ENCODE results near the gene GASK1A.

Gene GASK1A

DNA sequence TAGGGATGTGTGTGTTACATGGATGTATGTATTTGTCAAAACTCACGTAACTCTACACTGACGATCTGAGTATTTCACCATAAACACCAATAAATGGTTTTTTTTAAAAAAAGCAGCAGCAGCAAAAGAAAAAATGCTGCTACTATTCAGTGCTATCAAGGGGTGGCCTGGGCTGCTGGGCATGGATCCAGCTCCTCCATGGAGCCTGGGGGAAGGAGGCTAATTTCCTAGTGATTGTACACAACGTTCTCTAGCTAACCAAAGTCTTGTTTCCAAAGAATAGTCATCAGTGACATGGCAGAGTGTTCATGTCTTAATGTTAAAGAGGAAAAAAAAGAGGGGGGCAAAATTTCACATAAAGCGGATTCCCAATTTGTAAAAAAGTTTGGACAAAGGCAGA, 97.7 kb downstream of the GASK1A start (continued):
- TF ChIP-seq, protein P1, sequence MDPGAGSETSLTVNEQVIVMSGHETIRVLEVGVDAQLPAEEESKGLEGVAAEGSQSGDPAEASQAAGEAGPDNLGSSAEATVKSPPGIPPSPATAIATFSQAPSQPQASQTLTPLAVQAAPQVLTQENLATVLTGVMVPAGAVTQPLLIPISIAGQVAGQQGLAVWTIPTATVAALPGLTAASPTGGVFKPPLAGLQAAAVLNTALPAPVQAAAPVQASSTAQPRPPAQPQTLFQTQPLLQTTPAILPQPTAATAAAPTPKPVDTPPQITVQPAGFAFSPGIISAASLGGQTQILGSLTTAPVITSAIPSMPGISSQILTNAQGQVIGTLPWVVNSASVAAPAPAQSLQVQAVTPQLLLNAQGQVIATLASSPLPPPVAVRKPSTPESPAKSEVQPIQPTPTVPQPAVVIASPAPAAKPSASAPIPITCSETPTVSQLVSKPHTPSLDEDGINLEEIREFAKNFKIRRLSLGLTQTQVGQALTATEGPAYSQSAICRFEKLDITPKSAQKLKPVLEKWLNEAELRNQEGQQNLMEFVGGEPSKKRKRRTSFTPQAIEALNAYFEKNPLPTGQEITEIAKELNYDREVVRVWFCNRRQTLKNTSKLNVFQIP (CRISPR knock-in tag; IDR thresholded peaks at IDR 0.05; ENCODE audit: borderline replicate concordance, low read depth) = no peak
- no peak for TF ChIP-seq BACH2 (CRISPR knock-in tag; IDR thresholded peaks at IDR 0.05; ENCODE audit: borderline replicate concordance)
- TF ChIP-seq GLIS3 (CRISPR knock-in tag; IDR thresholded peaks at IDR 0.05) = no peak
- no peak for TF ChIP-seq ZFP30 (CRISPR knock-in tag; IDR thresholded peaks at IDR 0.05)
- no peak for TF ChIP-seq ZNF70 (CRISPR knock-in tag; IDR thresholded peaks at IDR 0.05)
- TF ChIP-seq ISL1 (CRISPR knock-in tag; IDR thresholded peaks at IDR 0.05) = no peak
- TF ChIP-seq ZNF8 (CRISPR knock-in tag; IDR thresholded peaks at IDR 0.05) = no peak

DNA sequence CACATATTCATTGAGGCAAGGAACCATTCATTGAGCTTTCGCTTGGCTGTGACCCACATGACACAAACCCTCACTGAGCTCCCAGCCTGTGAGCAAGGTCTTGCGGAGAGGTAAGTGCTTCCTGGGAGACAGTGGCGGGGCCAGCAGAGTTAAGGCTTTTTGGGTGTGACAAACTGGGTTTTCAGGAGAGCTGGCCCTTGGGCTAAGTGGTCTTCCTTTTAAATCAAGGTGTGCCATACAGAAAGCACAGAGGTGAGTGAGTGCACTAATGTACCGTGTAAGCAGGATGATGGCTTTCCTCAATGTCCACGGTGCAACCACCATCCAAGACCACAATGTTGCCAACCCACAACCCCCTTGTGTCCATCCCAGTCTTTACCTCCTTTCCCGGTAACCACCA, 98.2 kb downstream of the GASK1A start:
- TF ChIP-seq GLIS3 (CRISPR knock-in tag; IDR thresholded peaks at IDR 0.05) (no peak), OSR1 (CRISPR knock-in tag; IDR thresholded peaks at IDR 0.05) (no peak), SNAI2 (CRISPR knock-in tag; IDR thresholded peaks at IDR 0.05) (no peak), ARNTL (CRISPR knock-in tag; IDR thresholded peaks at IDR 0.05; ENCODE audit: borderline replicate concordance, low read depth) (no peak), TCF4 (CRISPR knock-in tag; IDR thresholded peaks at IDR 0.05; ENCODE audit: borderline replicate concordance) (no peak), BACH2 (CRISPR knock-in tag; IDR thresholded peaks at IDR 0.05; ENCODE audit: borderline replicate concordance) (no peak), PPARA (CRISPR knock-in tag; IDR thresholded peaks at IDR 0.05; ENCODE audit: borderline replicate concordance) (no peak), ZNF565 (CRISPR knock-in tag; conservative IDR thresholded peaks at IDR 0.05; ENCODE audit: low read depth) (no peak), ZFP30 (CRISPR knock-in tag; IDR thresholded peaks at IDR 0.05) (no peak)
- TF ChIP-seq, protein P2, sequence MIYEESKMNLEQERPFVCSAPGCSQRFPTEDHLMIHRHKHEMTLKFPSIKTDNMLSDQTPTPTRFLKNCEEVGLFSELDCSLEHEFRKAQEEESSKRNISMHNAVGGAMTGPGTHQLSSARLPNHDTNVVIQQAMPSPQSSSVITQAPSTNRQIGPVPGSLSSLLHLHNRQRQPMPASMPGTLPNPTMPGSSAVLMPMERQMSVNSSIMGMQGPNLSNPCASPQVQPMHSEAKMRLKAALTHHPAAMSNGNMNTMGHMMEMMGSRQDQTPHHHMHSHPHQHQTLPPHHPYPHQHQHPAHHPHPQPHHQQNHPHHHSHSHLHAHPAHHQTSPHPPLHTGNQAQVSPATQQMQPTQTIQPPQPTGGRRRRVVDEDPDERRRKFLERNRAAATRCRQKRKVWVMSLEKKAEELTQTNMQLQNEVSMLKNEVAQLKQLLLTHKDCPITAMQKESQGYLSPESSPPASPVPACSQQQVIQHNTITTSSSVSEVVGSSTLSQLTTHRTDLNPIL (CRISPR knock-in tag; IDR thresholded peaks at IDR 0.05; ENCODE audit: low read depth) = no peak
- no peak for ATAC-seq

DNA sequence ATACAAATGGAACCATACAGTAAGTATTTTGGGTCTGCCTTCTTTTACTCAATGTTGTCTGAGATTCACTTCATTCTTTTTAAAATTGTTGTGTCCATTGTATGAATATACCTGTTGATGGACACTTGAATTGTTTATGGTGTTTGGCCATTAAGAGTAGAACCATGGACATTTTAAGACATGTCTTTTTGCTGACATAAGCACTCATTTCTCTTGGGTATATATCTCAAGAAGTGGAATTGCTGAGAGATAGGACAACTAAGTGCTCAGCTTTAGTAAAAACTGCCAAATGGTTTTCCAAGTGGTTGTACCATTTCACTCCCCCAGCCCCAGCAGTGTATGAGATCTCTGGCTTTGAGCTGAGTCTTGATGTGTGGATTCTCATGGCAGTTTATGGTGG, 98.6 kb downstream of the GASK1A start:
- ATAC-seq = no peak
- TF ChIP-seq ZNF8 (CRISPR knock-in tag; IDR thresholded peaks at IDR 0.05) = no peak
- TF ChIP-seq, protein P2 (CRISPR knock-in tag; IDR thresholded peaks at IDR 0.05; ENCODE audit: low read depth) = no peak

DNA sequence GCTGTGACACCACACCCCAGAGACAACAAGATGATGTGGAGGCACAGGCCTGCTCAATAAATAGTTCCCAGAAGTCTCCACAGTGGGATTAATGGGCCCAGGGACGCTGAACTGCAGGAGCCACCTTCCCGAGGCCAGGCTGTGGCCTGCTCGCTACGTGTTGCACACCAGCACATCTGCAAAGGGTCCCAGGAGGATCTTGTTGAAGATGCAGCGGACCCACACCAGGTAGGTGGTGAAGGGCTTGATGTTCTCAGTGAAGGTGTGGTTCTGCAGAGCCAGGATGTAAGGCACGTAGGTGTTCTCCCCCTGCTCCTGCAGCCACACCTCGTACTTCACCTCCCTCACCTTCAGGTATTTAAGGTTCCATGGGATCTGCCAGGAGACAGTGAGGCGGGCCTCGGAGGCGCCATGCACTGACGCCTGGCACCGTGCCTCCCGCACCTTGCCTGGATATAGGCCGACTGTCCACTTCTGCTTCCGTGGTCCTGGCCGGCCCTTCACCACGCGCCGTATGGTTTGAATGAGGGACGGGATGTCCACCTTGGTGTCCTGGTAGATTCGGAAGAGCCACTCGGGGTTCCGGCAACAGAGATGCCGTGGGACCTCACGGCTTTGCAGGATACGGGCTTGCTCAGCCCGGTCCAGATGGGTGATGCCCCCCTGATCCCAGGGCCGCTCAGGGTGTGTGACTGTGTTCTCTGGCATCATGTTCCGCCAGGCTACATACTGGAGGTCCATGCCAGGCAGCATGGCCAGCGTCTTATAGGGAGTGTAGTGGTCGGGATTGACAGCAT, 100.6 kb downstream of the GASK1A start:
- no peak for ATAC-seq
- TF ChIP-seq ZNF565 (CRISPR knock-in tag; conservative IDR thresholded peaks at IDR 0.05; ENCODE audit: low read depth) (no peak), TOX (CRISPR knock-in tag; IDR thresholded peaks at IDR 0.05; ENCODE audit: borderline replicate concordance) (no peak), ZFP3 (CRISPR knock-in tag; IDR thresholded peaks at IDR 0.05) (no peak), ISL1 (CRISPR knock-in tag; IDR thresholded peaks at IDR 0.05) (no peak), OSR1 (CRISPR knock-in tag; IDR thresholded peaks at IDR 0.05) (no peak), TCF4 (CRISPR knock-in tag; IDR thresholded peaks at IDR 0.05; ENCODE audit: borderline replicate concordance) (no peak), ESRRG (CRISPR knock-in tag; IDR thresholded peaks at IDR 0.05) (no peak), ZC3H10 (CRISPR knock-in tag; IDR thresholded peaks at IDR 0.05) (no peak), ZFP30 (CRISPR knock-in tag; IDR thresholded peaks at IDR 0.05) (no peak), GLIS3 (CRISPR knock-in tag; IDR thresholded peaks at IDR 0.05) (no peak)
- TF ChIP-seq, protein P2 (CRISPR knock-in tag; IDR thresholded peaks at IDR 0.05; ENCODE audit: low read depth) = no peak
- TF ChIP-seq, protein P1 (CRISPR knock-in tag; IDR thresholded peaks at IDR 0.05; ENCODE audit: borderline replicate concordance, low read depth) = no peak
- TF ChIP-seq, protein P3, sequence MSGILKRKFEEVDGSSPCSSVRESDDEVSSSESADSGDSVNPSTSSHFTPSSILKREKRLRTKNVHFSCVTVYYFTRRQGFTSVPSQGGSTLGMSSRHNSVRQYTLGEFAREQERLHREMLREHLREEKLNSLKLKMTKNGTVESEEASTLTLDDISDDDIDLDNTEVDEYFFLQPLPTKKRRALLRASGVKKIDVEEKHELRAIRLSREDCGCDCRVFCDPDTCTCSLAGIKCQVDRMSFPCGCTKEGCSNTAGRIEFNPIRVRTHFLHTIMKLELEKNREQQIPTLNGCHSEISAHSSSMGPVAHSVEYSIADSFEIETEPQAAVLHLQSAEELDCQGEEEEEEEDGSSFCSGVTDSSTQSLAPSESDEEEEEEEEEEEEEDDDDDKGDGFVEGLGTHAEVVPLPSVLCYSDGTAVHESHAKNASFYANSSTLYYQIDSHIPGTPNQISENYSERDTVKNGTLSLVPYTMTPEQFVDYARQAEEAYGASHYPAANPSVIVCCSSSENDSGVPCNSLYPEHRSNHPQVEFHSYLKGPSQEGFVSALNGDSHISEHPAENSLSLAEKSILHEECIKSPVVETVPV (CRISPR knock-in tag; IDR thresholded peaks at IDR 0.05) = no peak

All from SK-N-SH treated with all-trans-retinoic acid at 6 μM for 48 hours (cell line).